ENCODE measurements around the gene ITPKB. TPM values are rescaled to one million over a fixed set of nuclear protein-coding genes. Genes with fewer than 3 reads are reported as not detected.

ITPKB gene
- total RNA-seq, 2 donors from 2014 or later: 37.5 to 51.3 TPM

DNA sequence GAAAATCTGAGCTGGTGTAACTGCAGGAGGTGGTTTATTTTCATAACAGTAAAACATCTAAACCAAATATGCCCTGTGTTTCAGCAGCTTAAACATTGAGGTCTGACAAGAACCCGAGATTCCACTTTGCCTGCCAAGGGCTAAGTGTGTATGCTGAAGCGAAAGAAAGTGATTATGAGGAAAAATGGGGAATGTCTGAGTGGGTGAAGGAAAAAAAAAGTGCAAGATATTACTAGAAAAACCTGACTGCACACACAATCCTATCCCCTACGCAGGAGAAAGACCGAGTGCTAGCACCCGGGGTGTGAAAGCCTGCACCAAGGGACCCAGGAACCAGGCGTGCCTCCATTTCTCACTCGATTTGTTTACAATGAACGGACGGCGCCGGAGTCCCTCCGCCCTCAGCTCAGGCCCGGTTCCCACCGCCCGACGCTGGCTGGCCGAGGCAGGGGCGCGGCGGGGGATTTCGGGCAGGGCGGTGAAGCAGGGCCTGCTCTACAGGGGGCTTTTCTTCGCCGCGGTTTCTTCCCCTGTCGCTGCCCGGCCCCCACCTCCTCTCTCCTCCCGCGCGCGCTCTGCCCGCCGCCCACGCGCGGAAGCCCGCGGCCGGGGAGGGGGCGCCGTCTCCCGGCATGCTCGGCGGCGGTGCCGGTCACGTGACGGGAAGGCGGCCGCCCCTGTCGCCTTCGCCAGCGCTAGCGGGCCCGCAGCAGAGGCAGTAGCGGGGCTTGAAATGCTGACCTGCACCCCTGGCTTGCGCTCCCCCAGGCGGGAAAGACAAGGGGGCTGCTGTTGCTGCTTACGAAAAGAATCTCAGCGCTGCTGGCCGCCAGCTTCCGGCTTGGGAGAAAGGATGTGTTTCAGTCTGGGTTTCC, 35.9 kb downstream of the ITPKB start:
- Mint-ChIP-seq H3K27ac (peak overlapping the region; percentile 95 to 97), H3K9me3 (no peaks in the 10 kb centered on the region), H3K36me3 (peaks cover 4 to 23% of the 10 kb centered on the region in 2 donors)
- DNase-seq (ENCODE audit: low spot score in 2 of 2): peak; percentile 86
- peak; percentile 70 to 78 for ATAC-seq

DNA sequence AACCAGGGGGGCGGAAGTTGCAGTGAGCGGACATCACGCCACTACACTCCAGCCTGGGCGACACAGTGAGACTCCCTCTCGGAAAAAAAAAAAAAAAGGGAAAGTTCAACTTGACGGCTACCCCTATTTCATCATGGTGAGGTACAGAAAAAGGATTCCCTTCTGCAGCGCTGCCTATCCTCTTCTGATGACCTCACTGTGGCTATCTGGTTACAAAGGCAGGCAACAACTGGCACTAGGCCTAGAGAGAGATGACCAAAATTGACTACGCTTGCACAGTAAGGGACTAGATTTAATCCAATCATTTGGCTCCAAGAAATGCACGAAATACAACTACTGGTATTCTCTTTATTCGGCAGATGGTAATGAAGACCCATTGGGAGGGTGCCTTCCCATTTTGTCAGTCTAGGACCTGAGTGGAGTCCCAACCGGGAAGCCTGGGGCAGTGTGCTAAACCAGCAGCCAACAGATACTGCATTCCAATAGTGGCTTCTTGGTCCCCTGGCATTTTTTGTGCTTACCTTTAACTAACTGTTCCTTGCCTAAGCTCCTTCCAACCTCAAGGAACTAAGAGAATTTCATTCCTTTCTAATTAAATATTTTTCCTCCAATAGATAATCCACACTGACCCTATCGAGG, 36.6 kb downstream of the ITPKB start:
- ATAC-seq (no peak), DNase-seq (ENCODE audit: low spot score in 2 of 2) (no peak)
- Mint-ChIP-seq H3K36me3 (peaks cover 4 to 18% of the 10 kb centered on the region in 2 donors), H3K27ac (peak overlapping the region; percentile 95 to 97), H3K9me3 (no peaks in the 10 kb centered on the region)

DNA sequence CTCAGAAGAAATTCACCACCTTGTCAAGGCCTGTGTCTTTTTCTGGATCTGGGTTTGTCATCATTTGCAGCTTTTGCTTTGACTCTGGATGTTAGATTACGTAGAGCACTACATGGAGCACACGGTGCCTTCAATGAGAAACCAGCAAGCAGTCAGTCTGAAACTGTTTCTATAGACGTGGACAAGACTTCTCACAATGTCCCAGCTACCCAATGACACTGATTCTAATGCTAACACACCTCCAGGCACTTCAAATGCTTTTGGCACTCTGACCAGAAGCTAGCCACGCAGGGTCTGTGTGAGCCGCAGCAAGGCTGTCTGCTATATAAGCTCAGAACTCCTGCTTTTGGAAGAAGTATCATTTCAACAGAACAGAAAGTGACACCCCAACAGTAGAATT, 38.2 kb downstream of the ITPKB start:
- Mint-ChIP-seq H3K36me3 (peaks cover 2 to 12% of the 10 kb centered on the region in 2 donors), H3K27ac (peak overlapping the region; percentile 79 to 95), H3K9me3 (no peaks in the 10 kb centered on the region)
- ATAC-seq: peak; percentile 16 to 53
- DNase-seq (ENCODE audit: low spot score in 2 of 2): no peak

DNA sequence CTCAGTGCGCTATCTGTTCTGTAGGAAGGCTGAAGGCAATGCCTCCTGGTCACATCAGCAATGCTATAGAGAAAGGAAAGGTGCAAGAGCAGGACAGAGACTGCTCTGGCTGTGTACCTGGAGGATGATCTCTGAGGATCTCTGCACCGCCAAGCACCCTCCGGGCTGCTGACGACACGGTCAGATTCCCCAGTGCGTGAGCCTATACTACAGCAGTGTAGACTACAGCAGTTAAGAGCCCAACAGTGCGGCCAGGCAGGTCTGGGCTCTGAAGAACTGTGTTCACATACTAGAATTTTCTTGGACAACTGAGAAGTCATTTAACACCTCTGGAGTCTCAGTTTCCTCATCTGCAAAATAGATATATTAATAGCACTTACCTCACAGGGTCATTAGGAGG, 39.9 kb downstream of the ITPKB start:
- Mint-ChIP-seq H3K36me3 (no peaks in the 10 kb centered on the region), H3K27ac (peak overlapping the region; percentile 44 to 95), H3K9me3 (no peaks in the 10 kb centered on the region)
- ATAC-seq (no peak), DNase-seq (ENCODE audit: low spot score in 2 of 2) (no peak)

DNA sequence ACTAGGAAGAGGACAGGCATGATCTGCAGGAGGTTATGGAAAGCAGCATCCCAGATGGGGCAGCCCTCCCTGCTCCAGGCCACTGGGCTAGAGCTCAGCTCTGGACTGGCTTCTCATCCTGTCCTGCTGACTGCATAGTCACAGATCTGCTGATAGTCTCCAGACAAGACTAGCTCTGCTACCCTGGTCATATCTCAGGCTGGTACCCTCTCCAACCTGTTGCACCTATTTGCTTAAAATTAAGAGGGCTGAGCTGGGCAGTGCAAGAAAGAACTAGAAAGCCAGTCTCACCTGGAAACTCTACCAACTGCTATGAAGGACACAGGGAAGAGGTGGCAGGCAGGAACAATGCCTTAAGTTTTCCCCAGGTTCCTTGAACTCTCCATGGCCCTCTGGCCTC, 40.4 kb downstream of the ITPKB start:
- Mint-ChIP-seq H3K36me3 (no peaks in the 10 kb centered on the region), H3K9me3 (no peaks in the 10 kb centered on the region), H3K27ac (peak overlapping the region; percentile 44 to 95)
- no peak for DNase-seq (ENCODE audit: low spot score in 2 of 2)
- ATAC-seq: no peak

DNA sequence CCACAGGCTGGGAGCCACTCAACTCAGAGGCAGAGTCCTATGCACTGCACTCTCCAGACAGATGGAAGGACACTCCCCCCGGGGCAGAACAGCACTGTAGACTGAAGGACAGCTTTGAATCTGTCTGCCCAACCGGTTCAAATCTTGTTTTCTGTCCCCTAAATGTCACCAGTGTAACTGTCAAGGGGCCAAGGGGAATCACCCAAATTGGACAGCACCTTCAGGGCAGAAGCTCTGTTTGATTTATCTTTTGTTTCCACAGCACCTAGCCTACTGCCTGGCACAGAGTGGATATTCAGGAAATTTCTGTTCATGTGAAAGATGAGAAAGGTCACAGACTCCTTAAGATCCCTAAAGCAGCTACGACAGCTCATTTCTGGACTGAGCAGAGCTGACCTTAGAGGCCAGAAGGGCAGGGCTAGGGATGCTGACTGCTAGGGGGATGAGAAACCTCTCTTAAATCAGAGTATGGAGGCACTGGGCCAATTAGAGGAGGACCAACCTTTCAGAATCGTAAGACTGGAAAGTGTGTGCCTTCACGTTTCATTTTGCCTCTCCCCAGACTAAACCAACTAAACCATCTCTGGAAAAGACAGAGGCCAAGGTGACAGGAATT, 41.0 kb downstream of the ITPKB start:
- H3K36me3 Mint-ChIP-seq: peaks cover 0 to under 1% of the 10 kb centered on the region in 2 donors
- H3K27ac Mint-ChIP-seq: peak overlapping the region; percentile 91 to 95
- peak; percentile 8 to 68 for ATAC-seq
- H3K9me3 Mint-ChIP-seq: no peaks in the 10 kb centered on the region
- no peak for DNase-seq (ENCODE audit: low spot score in 2 of 2)

DNA sequence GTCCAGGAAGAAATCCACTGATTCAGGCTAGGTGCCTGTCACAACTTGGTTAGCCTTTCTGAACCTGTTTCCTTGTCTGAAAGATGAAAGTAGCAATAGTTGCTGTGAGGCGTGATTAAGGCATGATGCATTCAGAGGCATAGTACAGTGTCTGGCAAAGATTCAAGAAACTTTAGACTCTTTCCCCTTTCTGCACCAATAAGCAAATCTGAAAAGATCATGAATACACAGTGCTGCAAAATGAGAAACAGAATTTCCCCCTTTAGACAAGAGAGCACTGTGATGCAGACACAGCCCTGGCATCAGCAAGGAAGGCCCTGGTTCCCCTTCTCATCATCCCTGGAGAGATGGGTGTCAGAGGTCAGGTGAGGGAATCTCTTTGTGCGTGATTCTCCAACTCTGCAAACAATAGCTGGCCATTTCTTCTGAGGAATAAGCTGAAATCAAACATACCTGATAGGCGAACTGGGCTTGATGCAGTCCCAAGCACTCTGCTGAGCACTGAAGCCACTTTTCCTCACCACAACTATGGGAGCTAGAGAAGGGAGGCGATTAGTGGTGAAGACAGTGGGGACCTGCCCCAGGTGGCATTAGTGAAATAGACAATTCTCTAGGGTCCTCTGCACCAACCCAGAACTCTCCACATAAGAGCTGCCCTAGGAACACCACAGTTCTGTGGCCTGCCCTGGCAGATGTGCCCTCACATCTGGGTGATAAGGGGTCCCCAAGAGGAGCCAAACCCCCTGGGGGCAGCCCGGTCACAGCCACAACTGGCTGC, 41.7 kb downstream of the ITPKB start:
- no peak for DNase-seq (ENCODE audit: low spot score in 2 of 2)

DNA sequence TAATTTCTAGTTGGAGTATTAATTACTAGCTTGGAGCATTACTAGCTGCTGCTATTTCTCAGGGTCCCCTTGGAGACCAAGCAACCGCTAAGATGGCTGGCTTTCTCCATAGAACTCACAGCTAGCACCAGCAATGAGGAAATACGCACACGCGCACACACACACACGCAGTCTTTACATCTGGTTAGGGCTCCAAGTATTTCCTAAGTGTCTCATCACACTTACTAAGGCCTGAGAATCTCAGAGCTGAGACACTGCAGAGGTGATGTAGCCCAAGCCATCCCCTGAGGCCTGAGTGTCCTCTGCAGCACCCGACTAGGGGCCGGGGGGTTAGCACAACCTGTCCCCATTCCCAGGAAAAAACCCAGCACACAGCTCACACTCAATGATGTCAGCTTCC, 42.5 kb downstream of the ITPKB start:
- no peak for DNase-seq (ENCODE audit: low spot score in 2 of 2)
- H3K27ac Mint-ChIP-seq: peak overlapping the region; percentile 91 to 95
- no peak for ATAC-seq
- H3K36me3 Mint-ChIP-seq: peaks cover 0 to 15% of the 10 kb centered on the region in 2 donors
- no peaks in the 10 kb centered on the region for H3K9me3 Mint-ChIP-seq

More for the DNA sequence above, 41.7 kb downstream of the ITPKB start:
- peaks cover 0 to 7% of the 10 kb centered on the region in 2 donors for H3K36me3 Mint-ChIP-seq
- H3K9me3 Mint-ChIP-seq: no peaks in the 10 kb centered on the region
- peak; percentile 66 to 76 for ATAC-seq
- peak overlapping the region; percentile 91 to 95 for H3K27ac Mint-ChIP-seq

DNA sequence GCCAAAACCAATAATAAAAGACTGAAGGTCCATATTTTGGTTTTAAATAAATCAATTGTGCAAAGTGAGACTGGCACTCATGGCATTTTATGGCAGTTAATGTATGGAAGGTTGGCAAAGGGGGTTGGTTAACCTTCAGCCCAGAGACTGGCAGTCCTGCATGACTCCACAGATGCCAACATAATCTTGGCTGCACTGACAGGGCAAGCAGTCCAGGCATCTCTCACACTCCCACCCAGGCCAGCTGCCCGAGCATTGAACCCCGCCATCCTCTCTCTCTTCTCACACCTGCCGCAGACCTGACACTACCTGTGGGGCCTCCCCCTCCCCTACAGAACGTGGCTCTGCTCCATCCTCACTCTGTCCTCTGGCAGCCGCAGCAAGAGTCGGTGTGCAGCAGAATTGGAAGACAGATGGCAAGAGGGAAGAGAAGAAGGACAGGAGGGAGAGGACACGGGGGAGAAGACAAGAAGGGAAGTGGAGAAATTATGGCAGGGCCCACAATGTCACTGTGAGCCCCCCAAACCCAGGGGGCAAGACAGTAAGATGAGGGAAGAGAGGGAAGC, 43.7 kb downstream of the ITPKB start:
- ATAC-seq (no peak), DNase-seq (ENCODE audit: low spot score in 2 of 2) (no peak)
- peak overlapping the region; percentile 70 to 81 for H3K27ac Mint-ChIP-seq
- no peaks in the 10 kb centered on the region for H3K9me3 Mint-ChIP-seq
- H3K36me3 Mint-ChIP-seq: peaks cover 0 to 15% of the 10 kb centered on the region in 2 donors

DNA sequence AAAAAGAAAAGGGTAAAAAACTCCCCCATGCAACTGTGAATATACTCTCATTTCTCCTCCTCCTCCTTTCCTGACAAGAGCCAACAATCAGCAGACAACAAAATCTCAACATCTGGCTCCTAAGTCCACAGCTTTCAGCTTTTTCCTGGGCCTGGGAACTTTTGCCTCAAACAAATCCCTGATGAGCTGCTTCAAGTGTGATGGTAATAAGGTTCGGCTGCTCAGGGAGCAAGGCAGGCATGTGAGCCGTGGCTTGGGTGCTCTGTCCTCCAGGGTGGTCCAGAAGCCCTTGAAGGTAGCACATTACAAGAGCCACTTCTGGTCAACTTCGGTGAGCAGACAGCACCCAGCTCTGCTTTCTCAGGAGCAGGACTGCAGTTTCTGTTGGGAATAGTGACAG, 46.3 kb downstream of the ITPKB start:
- Mint-ChIP-seq H3K9me3 (no peaks in the 10 kb centered on the region), H3K36me3 (peaks cover 0 to 21% of the 10 kb centered on the region in 2 donors), H3K27ac (peak overlapping the region; percentile 93 to 95)
- peak in 1 of 2 donors; percentile 46 for DNase-seq (ENCODE audit: low spot score in 2 of 2)
- no peak for ATAC-seq

DNA sequence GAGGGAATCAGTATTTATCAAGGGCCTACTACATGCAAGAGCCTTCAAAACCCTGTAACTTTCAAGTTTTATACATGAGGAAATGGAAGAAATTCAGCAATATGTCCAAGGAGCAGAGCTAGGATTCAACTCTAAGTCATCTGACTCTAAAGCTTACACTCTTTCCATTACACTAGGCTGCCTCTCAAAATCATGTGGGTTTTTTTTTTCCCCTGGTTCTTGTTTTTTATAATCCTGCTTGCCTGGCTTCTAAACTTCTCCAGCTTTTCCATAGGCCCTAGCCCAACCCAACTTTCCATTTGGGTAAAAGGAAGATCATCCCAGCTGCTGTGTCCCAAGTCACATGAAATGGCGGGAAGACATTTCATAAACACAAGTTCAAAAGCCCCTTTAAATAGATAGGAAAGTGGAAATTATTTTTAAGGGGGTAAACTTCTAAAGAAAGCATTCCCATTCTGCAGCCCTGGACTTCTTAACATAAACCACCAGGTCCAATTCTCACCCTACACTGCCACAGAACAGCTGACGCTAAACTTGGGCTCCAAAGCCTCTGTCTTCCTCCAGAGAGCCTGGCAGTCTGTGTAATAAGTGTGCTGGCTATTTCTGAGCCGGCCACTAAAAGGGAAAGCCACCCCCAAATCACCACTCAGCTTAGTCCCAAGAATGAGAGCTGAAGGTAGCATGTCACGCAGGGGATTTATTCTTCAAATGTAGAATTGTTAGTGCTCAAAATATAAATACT, 46.9 kb downstream of the ITPKB start:
- peak in 1 of 2 donors; percentile 13 for DNase-seq (ENCODE audit: low spot score in 2 of 2)

DNA sequence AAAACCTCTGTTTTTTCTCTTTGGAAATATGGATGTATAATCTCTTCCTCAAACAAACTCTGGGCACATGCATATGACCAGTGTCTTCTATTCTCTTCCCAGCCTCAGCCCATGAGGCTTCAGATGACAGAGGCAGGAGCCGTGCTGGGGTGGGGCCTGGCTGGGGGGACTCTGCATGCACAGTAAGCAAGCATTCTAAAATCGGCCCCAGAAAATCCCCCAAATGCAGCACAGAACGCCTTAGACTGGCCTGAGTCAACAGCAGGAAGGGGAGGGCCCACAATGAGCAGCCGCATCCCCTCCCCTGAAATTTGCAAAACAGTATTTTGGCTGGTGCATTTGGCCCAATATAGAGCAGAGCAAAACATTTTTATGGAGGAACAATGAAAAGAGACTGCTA, 47.8 kb downstream of the ITPKB start:
- ATAC-seq (peak; percentile 53 to 55), DNase-seq (ENCODE audit: low spot score in 2 of 2) (peak in 1 of 2 donors; percentile 59)
- Mint-ChIP-seq H3K9me3 (no peaks in the 10 kb centered on the region), H3K36me3 (peaks cover 0 to 26% of the 10 kb centered on the region in 2 donors), H3K27ac (peak overlapping the region; percentile 93 to 95)

More for the DNA sequence above, 46.9 kb downstream of the ITPKB start:
- ATAC-seq: no peak
- Mint-ChIP-seq H3K36me3 (peaks cover 0 to 21% of the 10 kb centered on the region in 2 donors), H3K9me3 (no peaks in the 10 kb centered on the region), H3K27ac (peak overlapping the region; percentile 93 to 95)

DNA sequence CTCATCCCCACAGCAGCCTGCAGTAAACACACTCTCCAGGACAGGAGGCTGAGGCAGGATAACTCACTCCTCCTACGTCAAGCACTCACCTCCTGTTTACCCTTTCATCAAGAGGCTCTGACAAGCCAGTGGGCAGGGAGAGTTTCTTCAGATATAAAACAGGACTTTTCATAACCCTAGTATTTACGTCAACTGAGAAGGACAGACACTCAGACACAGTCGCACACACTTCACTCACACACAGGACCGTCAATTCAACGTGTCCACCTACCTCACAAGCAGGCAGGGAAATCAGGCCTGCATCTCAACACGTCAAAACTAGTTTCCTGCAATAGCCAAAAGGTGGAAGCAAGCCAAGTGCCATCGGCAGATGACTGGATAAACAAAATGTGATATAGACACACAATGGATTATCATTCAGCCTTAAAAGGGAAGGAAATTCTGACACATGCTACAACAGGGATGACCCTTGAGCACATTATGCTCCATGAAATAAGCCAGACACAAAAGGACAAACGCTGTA, 48.6 kb downstream of the ITPKB start:
- DNase-seq (ENCODE audit: low spot score in 2 of 2) (peak; percentile 54 to 68), ATAC-seq (peak; percentile 68 to 84)
- Mint-ChIP-seq H3K27ac (peak overlapping the region; percentile 93 to 95), H3K36me3 (peaks cover 2 to 29% of the 10 kb centered on the region in 2 donors), H3K9me3 (no peaks in the 10 kb centered on the region)

DNA sequence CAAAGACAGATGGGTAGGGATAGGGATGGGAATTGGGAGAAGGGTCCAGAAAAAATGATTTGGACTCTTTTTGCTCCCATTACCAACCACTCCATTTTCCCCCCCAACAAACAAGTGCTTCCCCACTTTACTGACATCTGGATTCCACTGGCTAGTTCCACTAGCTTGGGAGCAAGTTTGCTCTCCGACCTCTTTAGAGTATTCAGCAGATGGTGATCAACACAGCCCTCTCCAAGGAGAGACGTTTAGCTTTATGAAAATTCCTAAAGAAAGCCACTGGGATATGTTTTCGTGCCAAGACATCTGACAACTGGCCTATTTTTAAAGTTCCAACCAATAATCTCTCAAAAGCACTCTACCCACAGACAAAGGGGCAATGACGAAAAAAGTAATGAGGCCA, 50.3 kb downstream of the ITPKB start:
- Mint-ChIP-seq H3K36me3 (peaks cover 9 to 40% of the 10 kb centered on the region in 2 donors), H3K27ac (peak overlapping the region; percentile 62 to 93), H3K9me3 (no peaks in the 10 kb centered on the region)
- no peak for ATAC-seq
- DNase-seq (ENCODE audit: low spot score in 2 of 2): no peak

DNA sequence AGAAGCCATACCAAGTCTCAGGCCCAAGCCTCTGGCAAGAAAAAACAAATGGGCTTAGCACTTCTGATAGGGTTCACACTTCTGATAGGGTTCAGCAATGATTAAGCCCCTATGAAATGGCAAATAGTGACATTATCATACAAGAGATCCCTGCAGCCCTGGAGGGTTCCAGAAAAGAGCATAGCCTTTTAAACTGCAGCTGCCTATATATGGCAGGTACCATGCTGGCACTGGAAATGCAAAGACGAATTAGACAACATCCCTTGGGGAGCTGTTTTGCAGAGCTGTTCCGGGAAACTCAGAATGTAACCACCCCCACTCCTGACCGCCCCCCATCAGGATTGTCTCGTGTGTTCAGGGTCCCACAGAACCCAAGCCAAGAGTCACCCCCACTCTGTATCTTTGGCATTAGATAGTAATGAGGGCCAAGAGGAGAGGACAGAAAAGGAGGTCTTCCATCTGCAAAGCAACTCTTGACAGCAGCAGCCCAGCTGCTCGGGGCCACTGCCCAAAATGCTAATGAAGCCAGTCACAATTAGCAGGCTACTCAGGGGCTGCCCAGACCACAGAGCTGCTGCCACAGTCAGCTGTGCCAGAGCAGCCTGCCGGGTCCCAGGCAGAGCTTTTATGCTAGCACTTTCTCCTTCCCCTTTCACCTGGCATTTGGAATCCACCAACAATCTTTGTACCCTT, 50.9 kb downstream of the ITPKB start:
- Mint-ChIP-seq H3K9me3 (no peaks in the 10 kb centered on the region), H3K36me3 (peaks cover 9 to 41% of the 10 kb centered on the region in 2 donors), H3K27ac (peak overlapping the region in 1 of 2 donors; percentile 93)
- ATAC-seq: peak in 1 of 2 donors; percentile 26
- DNase-seq (ENCODE audit: low spot score in 2 of 2): no peak

Data from activated naive CD4-positive, alpha-beta T cell treated with anti-CD3 and anti-CD28 coated beads, Interleukin-2, amount 50 U/mL, for 72 hours (primary cell).